Measurements from ENCODE around the gene CYB5A. TPM values are rescaled to one million over a fixed set of nuclear protein-coding genes. Genes with fewer than 3 reads are reported as not detected.

The CYB5A gene
- total and polyA plus RNA-seq, 2 donors from 2014 or later: 243 to 1,143 TPM

DNA sequence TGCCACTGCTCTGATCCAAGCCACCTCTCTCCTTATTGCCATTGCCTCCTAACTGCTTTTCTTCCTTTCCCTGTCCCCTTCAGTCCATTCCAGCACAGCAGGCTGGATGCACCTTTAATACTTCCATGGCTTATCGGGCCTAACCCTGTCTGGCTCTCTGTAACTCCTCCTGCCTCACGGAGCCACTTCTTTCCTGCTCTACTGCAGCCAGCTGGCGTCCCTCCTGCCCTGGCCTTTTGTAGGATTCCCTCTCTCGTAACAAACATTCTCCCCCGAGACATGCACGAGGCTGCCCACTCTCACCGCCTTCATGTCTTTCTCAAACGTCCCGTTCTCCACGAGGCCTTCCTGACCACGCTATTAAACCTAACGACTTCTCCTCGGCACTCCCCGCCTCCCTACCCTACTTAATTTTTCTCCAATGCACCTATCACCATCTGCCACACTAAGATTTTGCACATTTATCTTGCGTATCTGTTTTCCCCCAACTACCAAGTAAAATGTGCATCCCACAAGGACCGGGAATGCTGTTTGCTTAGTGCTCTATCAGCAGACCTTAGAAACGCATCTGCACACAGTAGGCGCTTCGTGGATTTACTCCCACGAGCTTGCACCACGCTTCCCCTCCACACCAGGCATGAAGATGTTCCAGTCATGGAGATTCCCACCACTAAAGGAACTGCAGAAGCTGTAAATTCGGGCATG, 23.1 kb upstream of the CYB5A start:
- TF ChIP-seq, protein P1, sequence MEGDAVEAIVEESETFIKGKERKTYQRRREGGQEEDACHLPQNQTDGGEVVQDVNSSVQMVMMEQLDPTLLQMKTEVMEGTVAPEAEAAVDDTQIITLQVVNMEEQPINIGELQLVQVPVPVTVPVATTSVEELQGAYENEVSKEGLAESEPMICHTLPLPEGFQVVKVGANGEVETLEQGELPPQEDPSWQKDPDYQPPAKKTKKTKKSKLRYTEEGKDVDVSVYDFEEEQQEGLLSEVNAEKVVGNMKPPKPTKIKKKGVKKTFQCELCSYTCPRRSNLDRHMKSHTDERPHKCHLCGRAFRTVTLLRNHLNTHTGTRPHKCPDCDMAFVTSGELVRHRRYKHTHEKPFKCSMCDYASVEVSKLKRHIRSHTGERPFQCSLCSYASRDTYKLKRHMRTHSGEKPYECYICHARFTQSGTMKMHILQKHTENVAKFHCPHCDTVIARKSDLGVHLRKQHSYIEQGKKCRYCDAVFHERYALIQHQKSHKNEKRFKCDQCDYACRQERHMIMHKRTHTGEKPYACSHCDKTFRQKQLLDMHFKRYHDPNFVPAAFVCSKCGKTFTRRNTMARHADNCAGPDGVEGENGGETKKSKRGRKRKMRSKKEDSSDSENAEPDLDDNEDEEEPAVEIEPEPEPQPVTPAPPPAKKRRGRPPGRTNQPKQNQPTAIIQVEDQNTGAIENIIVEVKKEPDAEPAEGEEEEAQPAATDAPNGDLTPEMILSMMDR (IDR thresholded peaks at IDR 0.05; ENCODE audit: borderline replicate concordance, extremely low read depth, insufficient read depth): no peak
- FAIRE-seq: no peak
- Histone ChIP-seq H3K9me3 (ENCODE audit: control insufficient read depth in 2 of 3, insufficient read depth in 1 of 3, low read length in 3 of 3) (no peaks in the 10 kb centered on the region), H3K36me3 (ENCODE audit: control insufficient read depth in 2 of 3, insufficient read depth in 3 of 3, low read length in 3 of 3) (no peaks in the 10 kb centered on the region), H3K27ac (ENCODE audit: low read depth in 2 of 2, low read length in 2 of 2) (no peak overlapping the region), H3K27me3 (ENCODE audit: control insufficient read depth, insufficient read depth, low read length) (no peaks in the 10 kb centered on the region), H3K9ac (ENCODE audit: low read length in 3 of 3) (no peak overlapping the region), H3K4me3 (ENCODE audit: low read length in 3 of 3) (no peak overlapping the region), H3K4me1 (ENCODE audit: control insufficient read depth in 2 of 3, insufficient read depth in 2 of 3, low read depth in 1 of 3, low read length in 3 of 3) (peaks cover 0 to 9% (median 0%) of the 10 kb centered on the region in 3 donors)
- intact Hi-C loops (cut with DNase I): no loop called here
- no peak for DNase-seq

DNA sequence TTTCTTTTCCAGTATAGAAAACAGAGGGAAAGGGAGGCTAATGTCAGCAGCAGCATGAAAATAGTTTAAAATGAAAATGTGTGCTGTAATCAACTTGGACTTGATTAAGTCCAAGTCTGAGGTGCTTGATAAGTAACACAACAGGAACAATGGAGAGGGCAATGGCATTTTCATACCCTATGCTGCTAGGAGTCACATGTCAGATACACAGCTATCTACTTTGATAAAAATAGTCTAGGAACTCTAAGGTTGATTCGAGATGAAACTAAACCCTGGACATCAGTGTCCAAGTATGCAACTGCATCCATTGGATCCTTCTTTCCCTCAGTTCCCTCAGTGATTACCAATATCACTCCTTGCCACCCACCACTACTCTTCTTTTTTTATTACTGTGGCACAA, 19.2 kb upstream of the CYB5A start:
- TF ChIP-seq, protein P1 (IDR thresholded peaks at IDR 0.05; ENCODE audit: borderline replicate concordance, extremely low read depth, insufficient read depth): no peak
- no peak for FAIRE-seq

DNA sequence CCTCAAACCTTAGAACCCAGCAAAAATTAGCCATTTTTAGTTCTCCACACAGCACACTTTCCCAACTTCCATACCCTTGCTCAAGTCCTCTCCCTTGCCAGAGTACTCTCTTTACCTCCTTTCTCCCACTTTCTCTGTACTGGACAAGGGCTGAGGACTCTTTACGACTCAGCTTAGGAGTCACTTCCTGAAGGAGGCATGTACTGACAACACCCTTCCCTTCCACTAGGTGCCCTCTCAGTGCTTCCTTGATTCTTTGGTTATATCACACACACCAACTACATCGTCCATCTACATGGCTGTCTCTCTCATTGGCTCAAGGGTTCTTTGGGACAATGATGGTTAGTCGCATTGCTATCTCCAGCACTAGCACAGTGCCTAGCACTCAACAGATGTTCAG, 18.6 kb upstream of the CYB5A start:
- DNase-seq (peak in 1 of 5 donors; percentile 31), FAIRE-seq (no peak)
- H3K4me3 ChIP-seq (ENCODE audit: low read length in 3 of 3): no peak overlapping the region
- no peaks in the 10 kb centered on the region for H3K9me3 ChIP-seq (ENCODE audit: control insufficient read depth in 2 of 3, insufficient read depth in 1 of 3, low read length in 3 of 3)
- peaks cover 0 to 5% (median 0%) of the 10 kb centered on the region in 3 donors for H3K4me1 ChIP-seq (ENCODE audit: control insufficient read depth in 2 of 3, insufficient read depth in 2 of 3, low read depth in 1 of 3, low read length in 3 of 3)
- H3K36me3 ChIP-seq (ENCODE audit: control insufficient read depth in 2 of 3, insufficient read depth in 3 of 3, low read length in 3 of 3): no peaks in the 10 kb centered on the region
- no peak overlapping the region for H3K9ac ChIP-seq (ENCODE audit: low read length in 3 of 3)
- intact Hi-C loops (cut with DNase I): no loop called here
- TF ChIP-seq, protein P1 (IDR thresholded peaks at IDR 0.05; ENCODE audit: borderline replicate concordance, extremely low read depth, insufficient read depth): peak; percentile 58
- no peaks in the 10 kb centered on the region for H3K27me3 ChIP-seq (ENCODE audit: control insufficient read depth, insufficient read depth, low read length)
- no peak overlapping the region for H3K27ac ChIP-seq (ENCODE audit: low read depth in 2 of 2, low read length in 2 of 2)

More for the DNA sequence above, 19.2 kb upstream of the CYB5A start:
- Histone ChIP-seq H3K4me1 (ENCODE audit: control insufficient read depth in 2 of 3, insufficient read depth in 2 of 3, low read depth in 1 of 3, low read length in 3 of 3) (peaks cover 0 to 5% (median 0%) of the 10 kb centered on the region in 3 donors), H3K9me3 (ENCODE audit: control insufficient read depth in 2 of 3, insufficient read depth in 1 of 3, low read length in 3 of 3) (no peaks in the 10 kb centered on the region), H3K27me3 (ENCODE audit: control insufficient read depth, insufficient read depth, low read length) (no peaks in the 10 kb centered on the region), H3K36me3 (ENCODE audit: control insufficient read depth in 2 of 3, insufficient read depth in 3 of 3, low read length in 3 of 3) (no peaks in the 10 kb centered on the region), H3K9ac (ENCODE audit: low read length in 3 of 3) (no peak overlapping the region), H3K4me3 (ENCODE audit: low read length in 3 of 3) (no peak overlapping the region), H3K27ac (ENCODE audit: low read depth in 2 of 2, low read length in 2 of 2) (no peak overlapping the region)
- intact Hi-C loops (cut with DNase I): no loop called here
- no peak for DNase-seq

Data from kidney (tissue), 14 donors.